Uterus (tissue), 4 donors: ENCODE measurements around the gene LRP1B. TPM values are rescaled to one million over a fixed set of nuclear protein-coding genes. Genes with fewer than 3 reads are reported as not detected.

ENCODE experiments used
- DNase-seq, 2 donors: peaks; one replicate each; pipeline ENCODE4 v3.0.0-alpha.2; 2019 to 2020
- H3K27ac ChIP-seq, 2 donors: fragments of 200-600 bp; sonication (generic); 1 replicate in 1 of 2; 2 replicates in 1 of 2; pipeline ENCODE4 v1.5.1; 2016 to 2018
- H3K27me3 ChIP-seq, 2 donors: fragments of 200-600 bp; sonication (generic); one replicate each; pipeline ENCODE4 v1.5.1; 2018 to 2019; ENCODE audit warnings: control low read depth in 1 of 2
- H3K36me3 ChIP-seq, 2 donors: fragments of 200-600 bp; sonication (generic); one replicate each; pipeline ENCODE4 v1.5.1; 2019; ENCODE audit warnings: control low read depth in 1 of 2
- H3K4me1 ChIP-seq, 2 donors: fragments of 200-600 bp; sonication (generic); one replicate each; pipeline ENCODE4 v1.5.1; 2018 to 2019; ENCODE audit warnings: control low read depth in 1 of 2
- H3K4me3 ChIP-seq, 2 donors: fragments of 200-600 bp; sonication (generic); 1 replicate in 1 of 2; 2 replicates in 1 of 2; pipeline ENCODE4 v1.5.1; 2018 to 2019; ENCODE audit warnings: mild to moderate bottlenecking in 1 of 2
- H3K9me3 ChIP-seq, 2 donors: fragments of 200-600 bp; sonication (generic); one replicate each; pipeline ENCODE4 v1.5.1; 2019; ENCODE audit warnings: control low read depth in 1 of 2
- CTCF ChIP-seq, 4 experiments: fragments of 200-600 bp in 2 of 4; fragments of 450-650 bp in 2 of 4; sonication (generic) in 2 of 4; IDR thresholded peaks; one replicate each; pipeline ENCODE4 v1.5.1; 2016 to 2019; ENCODE audit warnings: antibody characterized with exemption in 4 of 4, mild to moderate bottlenecking in 2 of 4, moderate library complexity in 1 of 4
- POLR2A ChIP-seq, 2 donors: fragments of 450-650 bp; IDR thresholded peaks; one replicate each; pipeline ENCODE4 v1.6.1; 2016; ENCODE audit warnings: antibody characterized with exemption in 2 of 2, mild to moderate bottlenecking in 1 of 2, moderate library complexity in 1 of 2
- intact Hi-C: fragments of 100-400 bp; cut with DNase I; formaldehyde crosslinking; loops from one replicate; pipeline ENCODE4 v1.15.1; 2023; ENCODE audit warnings: low total_unique reads
- total RNA-seq, 4 donors: library from RNA; depleted of rRNA in 3 of 4; stranded (reverse); fragments of >200 nt in 3 of 4; gene quantifications; one replicate each; pipeline versions ENCODE4 v1.1.0 to v1.2.4, GENCODE V29; 2014 to 2023
- donor health status: DM: yes; HTN: yes; CAD: no.

The LRP1B gene
- total RNA-seq, 4 donors from 2014 or later: 0.29 to 7.3 (median 0.79) TPM; not detected in 1

GRCh38 chr2:140744379-140744778 lies 1386.4 kb downstream of the LRP1B start:
- no peak for DNase-seq
- intact Hi-C loops: no loop called here

GRCh38 chr2:140737006-140737405 lies 1393.8 kb downstream of the LRP1B start:
- Histone ChIP-seq H3K36me3 (no peaks in the 10 kb centered on the region), H3K4me3 (no peak overlapping the region)

More at GRCh38 chr2:140744379-140744778, 1386.4 kb downstream of the LRP1B start:
- TF ChIP-seq CTCF (IDR thresholded peaks at IDR 0.05) (no peak), POLR2A (IDR thresholded peaks at IDR 0.05) (no peak)
- Histone ChIP-seq H3K4me3 (no peak overlapping the region), H3K27ac (no peak overlapping the region), H3K36me3 (no peaks in the 10 kb centered on the region), H3K9me3 (no peaks in the 10 kb centered on the region), H3K4me1 (no peaks in the 10 kb centered on the region), H3K27me3 (no peaks in the 10 kb centered on the region)

GRCh38 chr2:140734992-140735391 lies 1395.8 kb downstream of the LRP1B start:
- H3K4me3 ChIP-seq: no peak overlapping the region
- intact Hi-C loops: no loop called here

More at GRCh38 chr2:140737006-140737405, 1393.8 kb downstream of the LRP1B start:
- intact Hi-C loops: no loop called here
- no peaks in the 10 kb centered on the region for H3K27me3 ChIP-seq
- TF ChIP-seq POLR2A (IDR thresholded peaks at IDR 0.05) (no peak), CTCF (IDR thresholded peaks at IDR 0.05) (no peak)
- no peaks in the 10 kb centered on the region for H3K9me3 ChIP-seq
- H3K4me1 ChIP-seq: no peaks in the 10 kb centered on the region
- no peak for DNase-seq
- H3K27ac ChIP-seq: no peak overlapping the region

GRCh38 chr2:140718999-140719398 lies 1411.8 kb downstream of the LRP1B start:
- DNase-seq: no peak
- Histone ChIP-seq H3K9me3 (no peaks in the 10 kb centered on the region), H3K36me3 (no peaks in the 10 kb centered on the region), H3K4me1 (no peaks in the 10 kb centered on the region), H3K27ac (no peak overlapping the region), H3K4me3 (no peak overlapping the region), H3K27me3 (no peaks in the 10 kb centered on the region)
- TF ChIP-seq CTCF (IDR thresholded peaks at IDR 0.05): no peak
- intact Hi-C loops: no loop called here

More at GRCh38 chr2:140734992-140735391, 1395.8 kb downstream of the LRP1B start:
- no peaks in the 10 kb centered on the region for H3K9me3 ChIP-seq
- DNase-seq: no peak
- no peak for TF ChIP-seq POLR2A (IDR thresholded peaks at IDR 0.05)
- TF ChIP-seq CTCF (IDR thresholded peaks at IDR 0.05): no peak
- no peak overlapping the region for H3K27ac ChIP-seq
- no peaks in the 10 kb centered on the region for H3K36me3 ChIP-seq
- H3K27me3 ChIP-seq: no peaks in the 10 kb centered on the region
- no peaks in the 10 kb centered on the region for H3K4me1 ChIP-seq

- intact Hi-C loops: no loop called here
- no peaks in the 10 kb centered on the region for H3K9me3 ChIP-seq
These were observed 1413.3 kb downstream of the LRP1B start for GRCh38 chr2:140717481-140717880.

More at GRCh38 chr2:140717481-140717880, 1413.3 kb downstream of the LRP1B start:
- DNase-seq: no peak
- TF ChIP-seq CTCF (IDR thresholded peaks at IDR 0.05): no peak
- no peak overlapping the region for H3K27ac ChIP-seq
- no peaks in the 10 kb centered on the region for H3K4me1 ChIP-seq
- H3K36me3 ChIP-seq: no peaks in the 10 kb centered on the region
- H3K4me3 ChIP-seq: no peak overlapping the region
- no peaks in the 10 kb centered on the region for H3K27me3 ChIP-seq
